PC-3 (cell line): ENCODE measurements around the gene CHMP4B.

ENCODE experiments used
- EZH2 ChIP-seq: fragments of 300-600 bp; sonication (generic); IDR thresholded peaks from one replicate; pipeline ENCODE4 v1.6.1; 2017; ENCODE audit warnings: antibody characterized with exemption, mild to moderate bottlenecking, low read length; ENCODE audit not compliant: unreplicated experiment
- EZH2phosphoT487 ChIP-seq: fragments of 300-600 bp; sonication (generic); IDR thresholded peaks from 2 replicates; pipeline ENCODE4 v1.6.1; 2018; ENCODE audit warnings: mild to moderate bottlenecking, antibody characterized with exemption, low read length, borderline replicate concordance
- TF ChIP-seq, protein P1 (sequence below): fragments of 300-600 bp; sonication (generic); conservative IDR thresholded peaks from 2 replicates; pipeline ENCODE4 v1.5.1; 2017; ENCODE audit warnings: antibody characterized with exemption, low read depth, mild to moderate bottlenecking, low read length

GRCh38 chr20:33781945-33782344 lies 29.2 kb upstream of the CHMP4B start:
- TF ChIP-seq, protein P1, sequence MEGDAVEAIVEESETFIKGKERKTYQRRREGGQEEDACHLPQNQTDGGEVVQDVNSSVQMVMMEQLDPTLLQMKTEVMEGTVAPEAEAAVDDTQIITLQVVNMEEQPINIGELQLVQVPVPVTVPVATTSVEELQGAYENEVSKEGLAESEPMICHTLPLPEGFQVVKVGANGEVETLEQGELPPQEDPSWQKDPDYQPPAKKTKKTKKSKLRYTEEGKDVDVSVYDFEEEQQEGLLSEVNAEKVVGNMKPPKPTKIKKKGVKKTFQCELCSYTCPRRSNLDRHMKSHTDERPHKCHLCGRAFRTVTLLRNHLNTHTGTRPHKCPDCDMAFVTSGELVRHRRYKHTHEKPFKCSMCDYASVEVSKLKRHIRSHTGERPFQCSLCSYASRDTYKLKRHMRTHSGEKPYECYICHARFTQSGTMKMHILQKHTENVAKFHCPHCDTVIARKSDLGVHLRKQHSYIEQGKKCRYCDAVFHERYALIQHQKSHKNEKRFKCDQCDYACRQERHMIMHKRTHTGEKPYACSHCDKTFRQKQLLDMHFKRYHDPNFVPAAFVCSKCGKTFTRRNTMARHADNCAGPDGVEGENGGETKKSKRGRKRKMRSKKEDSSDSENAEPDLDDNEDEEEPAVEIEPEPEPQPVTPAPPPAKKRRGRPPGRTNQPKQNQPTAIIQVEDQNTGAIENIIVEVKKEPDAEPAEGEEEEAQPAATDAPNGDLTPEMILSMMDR: no peak
- TF ChIP-seq EZH2phosphoT487 (no peak), EZH2 (no peak)
